NCI-H146 (cell line): ENCODE results near the gene SLIT3.

Experiments used
- DNase-seq: peaks from one replicate; lab custom pipeline; 2025; lab: John Stamatoyannopoulos, UW

Gene SLIT3

DNA sequence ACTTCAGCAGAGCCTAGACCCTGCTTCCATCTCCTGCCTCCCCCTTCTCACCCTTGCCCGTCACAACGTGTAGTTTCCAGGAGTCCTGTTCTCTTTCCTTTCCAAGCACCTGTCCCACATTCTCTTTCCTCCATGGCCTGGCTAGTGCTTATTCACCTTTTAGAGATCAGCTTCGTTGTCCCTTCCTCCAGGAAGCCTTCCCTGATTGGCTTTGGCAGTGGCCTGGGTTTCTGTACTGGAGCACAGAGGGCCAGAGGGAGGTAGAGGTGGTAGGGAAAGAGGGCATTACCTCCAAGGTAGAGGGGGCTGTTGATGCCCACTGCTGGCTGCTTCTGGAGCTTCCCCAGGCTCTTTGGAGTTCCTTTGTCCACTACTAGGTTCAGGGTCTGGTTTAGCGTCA is 628.1 kb downstream of the SLIT3 start:
- no peak for DNase-seq

- no peak for DNase-seq
These were observed 628.9 kb downstream of the SLIT3 start for GRCh38 chr5:168672016-168672415.

GRCh38 chr5:168670881-168671575 is 629.9 kb downstream of the SLIT3 start:
- no peak for DNase-seq

DNA sequence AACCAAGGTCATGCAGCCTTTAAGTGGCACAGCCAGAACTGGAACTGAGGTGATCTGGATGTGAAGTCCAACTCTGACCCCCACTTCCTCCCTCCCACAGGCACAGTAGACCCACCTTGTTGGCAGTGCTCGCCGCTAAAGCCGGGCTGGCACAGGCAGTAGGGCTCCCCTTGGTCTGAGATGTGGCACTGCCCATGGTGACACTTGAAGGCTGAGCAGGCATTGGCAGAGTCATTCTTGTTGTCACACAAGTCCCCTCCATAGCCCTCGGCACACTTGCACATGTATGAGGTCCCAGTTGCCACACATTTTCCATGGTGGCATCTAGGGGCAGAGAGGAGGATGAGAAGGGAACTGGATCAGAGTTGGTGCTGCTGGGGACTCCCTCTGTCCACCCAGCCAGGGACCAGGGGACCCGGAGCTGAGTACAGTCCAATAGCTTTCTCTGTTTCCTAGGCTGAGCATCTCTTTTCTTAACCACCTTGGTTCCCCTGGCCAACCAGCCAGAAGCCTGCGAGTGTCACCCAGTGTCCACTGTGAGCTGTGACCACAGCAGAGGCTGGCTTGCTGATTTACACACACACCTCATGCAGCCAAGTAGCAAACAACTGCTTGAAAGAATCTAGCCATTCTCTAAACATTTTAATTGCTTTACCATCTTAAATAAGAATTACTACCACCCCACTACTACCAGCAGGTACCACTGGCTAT is 631.1 kb downstream of the SLIT3 start:
- no peak for DNase-seq

DNA sequence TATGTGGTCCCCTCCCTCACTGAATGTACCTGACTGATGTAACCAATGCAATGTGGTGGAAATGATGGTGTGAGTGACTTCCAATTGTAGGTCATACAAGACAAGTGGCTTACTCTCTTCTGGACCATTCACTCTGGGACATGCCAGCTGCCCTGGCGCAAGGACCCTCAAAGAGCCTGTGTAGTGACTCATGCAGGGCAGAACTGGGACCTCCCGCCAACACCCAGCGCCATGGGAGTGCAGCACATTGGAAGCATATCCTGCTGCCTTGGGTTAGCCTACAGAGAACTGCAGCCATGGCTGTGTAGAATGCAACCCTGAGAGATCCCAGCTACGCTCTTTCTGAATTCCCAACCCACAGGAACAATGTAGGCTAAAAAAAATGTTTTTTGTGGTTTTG is 631.8 kb downstream of the SLIT3 start:
- DNase-seq = no peak

DNA sequence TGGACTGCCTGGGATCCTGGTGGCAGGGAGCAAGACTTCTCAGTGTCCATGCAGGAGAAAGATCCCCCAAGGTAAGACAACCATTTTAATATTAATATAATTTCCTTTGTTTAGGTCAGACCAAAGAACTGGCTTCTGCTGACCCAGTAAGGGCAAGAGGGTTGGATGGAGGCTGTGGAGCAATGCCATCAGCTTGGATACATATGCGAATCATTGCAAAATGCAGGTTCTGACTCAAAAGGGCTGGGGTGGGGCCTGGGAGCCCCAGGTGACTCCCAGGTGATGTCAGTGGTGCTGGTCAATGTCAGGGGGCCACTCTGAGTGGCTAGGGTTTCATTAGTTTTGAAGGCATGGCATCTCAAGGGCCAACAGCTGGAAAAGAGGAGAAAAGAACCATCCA is 632.9 kb downstream of the SLIT3 start:
- no peak for DNase-seq

- DNase-seq = no peak
These were observed 633.6 kb downstream of the SLIT3 start for GRCh38 chr5:168667301-168667840.

- no peak for DNase-seq
These were observed 634.6 kb downstream of the SLIT3 start for GRCh38 chr5:168666356-168666755.

GRCh38 chr5:168663276-168664004 is 637.5 kb downstream of the SLIT3 start:
- no peak for DNase-seq

- DNase-seq = no peak
These were observed 639.1 kb downstream of the SLIT3 start for GRCh38 chr5:168661593-168662485.

DNA sequence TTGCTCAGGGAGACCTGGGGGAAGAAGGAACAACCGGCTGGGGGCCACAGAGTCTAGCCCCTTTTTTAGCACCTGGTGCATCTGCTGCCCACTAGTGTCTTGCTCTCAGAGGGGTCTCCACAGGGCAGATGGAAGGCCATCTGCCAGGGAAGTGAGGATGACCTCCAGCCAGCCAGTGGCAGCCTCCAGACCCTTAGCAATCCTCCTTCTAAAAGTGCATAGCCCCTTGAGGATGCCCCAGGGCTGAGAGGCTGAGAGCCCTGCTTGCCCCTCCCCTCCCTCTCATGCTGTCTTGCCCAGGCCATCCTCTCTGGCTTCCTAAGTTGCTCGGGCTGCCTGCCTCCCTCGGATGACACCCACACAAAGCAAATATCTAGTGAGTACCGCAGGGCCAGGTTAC is 640.2 kb downstream of the SLIT3 start:
- no peak for DNase-seq

- no peak for DNase-seq
These were observed 641.6 kb downstream of the SLIT3 start for GRCh38 chr5:168659286-168659847.

GRCh38 chr5:168658394-168658793 is 642.5 kb downstream of the SLIT3 start:
- no peak for DNase-seq

DNA sequence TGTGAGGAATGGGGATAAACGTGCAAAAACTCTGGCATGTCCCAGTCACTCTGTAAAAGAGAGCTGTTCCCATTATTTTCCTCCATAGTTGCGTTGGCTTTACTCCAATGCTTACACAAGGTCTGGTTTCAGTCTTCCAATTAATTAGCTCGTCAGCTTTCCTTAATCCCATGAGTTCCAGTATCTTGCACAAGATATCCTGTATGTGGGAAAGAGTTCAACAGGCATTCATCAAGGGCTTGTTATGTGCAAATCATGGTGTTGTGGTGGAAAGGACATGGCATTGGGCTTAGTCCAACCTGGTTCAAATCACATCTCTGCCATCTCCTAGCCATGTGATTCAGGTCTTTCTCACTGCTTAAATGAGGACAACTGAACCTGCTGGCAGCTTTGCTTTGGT is 644.3 kb downstream of the SLIT3 start:
- no peak for DNase-seq

GRCh38 chr5:168655316-168655715 is 645.6 kb downstream of the SLIT3 start:
- no peak for DNase-seq

- DNase-seq = no peak
These were observed 646.7 kb downstream of the SLIT3 start for GRCh38 chr5:168654211-168654721.

- no peak for DNase-seq
These were observed 647.3 kb downstream of the SLIT3 start for GRCh38 chr5:168653626-168654025.

GRCh38 chr5:168651648-168652047 is 649.3 kb downstream of the SLIT3 start:
- no peak for DNase-seq

DNA sequence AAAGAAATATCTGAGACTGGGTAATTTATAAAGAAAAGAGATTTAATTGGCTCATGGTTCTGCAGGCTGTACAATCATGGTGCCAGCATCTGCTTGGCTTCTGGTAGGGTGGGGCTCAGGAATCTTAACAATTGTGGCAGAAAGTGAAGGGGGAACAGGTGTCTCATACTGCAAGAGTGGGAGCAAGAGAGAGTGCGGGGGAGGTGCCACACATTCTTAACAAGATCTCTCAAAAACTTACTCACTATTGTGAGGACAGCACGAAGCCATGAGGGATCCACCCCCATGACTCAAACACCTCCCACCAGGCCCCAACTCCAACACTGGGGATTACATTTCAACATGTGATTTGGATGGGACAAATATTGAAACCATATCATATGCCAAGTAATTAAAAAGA is 651.6 kb downstream of the SLIT3 start:
- DNase-seq = no peak

GRCh38 chr5:168648576-168648975 is 652.4 kb downstream of the SLIT3 start:
- DNase-seq = no peak

- no peak for DNase-seq
These were observed 652.9 kb downstream of the SLIT3 start for GRCh38 chr5:168648016-168648415.
